Measurements from ENCODE around the gene HSD17B2.
"Not testable (repeated sequence)": the region's sequence is repeated elsewhere in the genome, so short reads cannot be mapped to it uniquely, and the experiment has no call there.

The HSD17B2 gene

GRCh38 chr16:82088483-82088882, 53.4 kb downstream of the HSD17B2 start:
- Mint-ChIP-seq H3K36me3 (ENCODE audit: low read depth) (no peaks in the 10 kb centered on the region), H3K4me3 (no peak overlapping the region), H3K27me3 (no peaks in the 10 kb centered on the region), H3K4me1 (ENCODE audit: low read depth) (no peaks in the 10 kb centered on the region), H3K27ac (no peak overlapping the region), H3K9me3 (no peaks in the 10 kb centered on the region)
- intact Hi-C loops (cut with micrococcal nuclease), result no loop called here

GRCh38 chr16:82091241-82091640, 56.2 kb downstream of the HSD17B2 start:
- H3K27ac Mint-ChIP-seq, result no peak overlapping the region
- intact Hi-C loops (cut with micrococcal nuclease), result no loop called here

GRCh38 chr16:82092711-82093110, 57.7 kb downstream of the HSD17B2 start:
- Mint-ChIP-seq H3K27me3 (no peaks in the 10 kb centered on the region), H3K9me3 (no peaks in the 10 kb centered on the region), H3K4me3 (no peak overlapping the region), H3K4me1 (ENCODE audit: low read depth) (no peaks in the 10 kb centered on the region), H3K36me3 (ENCODE audit: low read depth) (no peaks in the 10 kb centered on the region), H3K27ac (no peak overlapping the region)
- intact Hi-C loops (cut with micrococcal nuclease), result no loop called here

More at GRCh38 chr16:82091241-82091640, 56.2 kb downstream of the HSD17B2 start:
- no peaks in the 10 kb centered on the region for H3K36me3 Mint-ChIP-seq (ENCODE audit: low read depth)
- H3K4me3 Mint-ChIP-seq, result no peak overlapping the region
- H3K4me1 Mint-ChIP-seq (ENCODE audit: low read depth), result no peaks in the 10 kb centered on the region
- H3K27me3 Mint-ChIP-seq, result no peaks in the 10 kb centered on the region
- H3K9me3 Mint-ChIP-seq, result no peaks in the 10 kb centered on the region

- no peak overlapping the region for H3K4me3 Mint-ChIP-seq
- no peaks in the 10 kb centered on the region for H3K36me3 Mint-ChIP-seq (ENCODE audit: low read depth)
- no peaks in the 10 kb centered on the region for H3K27me3 Mint-ChIP-seq
- no peaks in the 10 kb centered on the region for H3K4me1 Mint-ChIP-seq (ENCODE audit: low read depth)
- intact Hi-C loops (cut with micrococcal nuclease), result no loop called here
- H3K27ac Mint-ChIP-seq, result no peak overlapping the region
- H3K9me3 Mint-ChIP-seq, result no peaks in the 10 kb centered on the region
Observed at GRCh38 chr16:82093666-82094300, 58.7 kb downstream of the HSD17B2 start.

GRCh38 chr16:82094942-82095540, 60.0 kb downstream of the HSD17B2 start:
- Mint-ChIP-seq H3K4me3 (no peak overlapping the region), H3K4me1 (ENCODE audit: low read depth) (no peaks in the 10 kb centered on the region), H3K9me3 (no peaks in the 10 kb centered on the region), H3K27me3 (peaks cover 1% of the 10 kb centered on the region), H3K27ac (no peak overlapping the region), H3K36me3 (ENCODE audit: low read depth) (no peaks in the 10 kb centered on the region)
- intact Hi-C loops (cut with micrococcal nuclease), result no loop called here

- Mint-ChIP-seq H3K9me3 (no peaks in the 10 kb centered on the region), H3K27me3 (peaks cover 1% of the 10 kb centered on the region), H3K27ac (no peak overlapping the region), H3K36me3 (ENCODE audit: low read depth) (no peaks in the 10 kb centered on the region), H3K4me3 (no peak overlapping the region), H3K4me1 (ENCODE audit: low read depth) (no peaks in the 10 kb centered on the region)
- intact Hi-C loops (cut with micrococcal nuclease), result no loop called here
Observed at GRCh38 chr16:82096641-82097040, 61.6 kb downstream of the HSD17B2 start.

GRCh38 chr16:82105107-82105506, 70.1 kb downstream of the HSD17B2 start:
- Mint-ChIP-seq H3K4me1 (ENCODE audit: low read depth) (no peaks in the 10 kb centered on the region), H3K4me3 (no peak overlapping the region), H3K36me3 (ENCODE audit: low read depth) (no peaks in the 10 kb centered on the region), H3K9me3 (no peaks in the 10 kb centered on the region), H3K27me3 (peaks cover 11% of the 10 kb centered on the region), H3K27ac (no peak overlapping the region)
- intact Hi-C loops (cut with micrococcal nuclease), result no loop called here

GRCh38 chr16:82108100-82108499, 73.0 kb downstream of the HSD17B2 start:
- Mint-ChIP-seq H3K36me3 (ENCODE audit: low read depth) (no peaks in the 10 kb centered on the region), H3K4me1 (ENCODE audit: low read depth) (no peaks in the 10 kb centered on the region), H3K27me3 (peaks cover 11% of the 10 kb centered on the region)

GRCh38 chr16:82108774-82109173, 73.7 kb downstream of the HSD17B2 start:
- peaks cover 3% of the 10 kb centered on the region for H3K4me1 Mint-ChIP-seq (ENCODE audit: low read depth)
- intact Hi-C loops (cut with micrococcal nuclease), result no loop called here
- H3K27ac Mint-ChIP-seq, result no peak overlapping the region
- peaks cover 11% of the 10 kb centered on the region for H3K27me3 Mint-ChIP-seq
- no peaks in the 10 kb centered on the region for H3K36me3 Mint-ChIP-seq (ENCODE audit: low read depth)
- no peaks in the 10 kb centered on the region for H3K9me3 Mint-ChIP-seq
- H3K4me3 Mint-ChIP-seq, result no peak overlapping the region

More at GRCh38 chr16:82108100-82108499, 73.0 kb downstream of the HSD17B2 start:
- no peak overlapping the region for H3K4me3 Mint-ChIP-seq
- H3K9me3 Mint-ChIP-seq, result no peaks in the 10 kb centered on the region
- intact Hi-C loops (cut with micrococcal nuclease), result no loop called here
- H3K27ac Mint-ChIP-seq, result no peak overlapping the region

GRCh38 chr16:82109266-82109665, 74.2 kb downstream of the HSD17B2 start:
- H3K4me3 Mint-ChIP-seq; H3K9me3 Mint-ChIP-seq; H3K36me3 Mint-ChIP-seq (ENCODE audit: low read depth); H3K27ac Mint-ChIP-seq; H3K4me1 Mint-ChIP-seq (ENCODE audit: low read depth); intact Hi-C loops (cut with micrococcal nuclease): not testable (repeated sequence)
- H3K27me3 Mint-ChIP-seq, result peaks cover 11% of the 10 kb centered on the region

GRCh38 chr16:82111944-82112343, 76.9 kb downstream of the HSD17B2 start:
- Mint-ChIP-seq H3K27ac (no peak overlapping the region), H3K4me1 (ENCODE audit: low read depth) (peaks cover 10% of the 10 kb centered on the region), H3K36me3 (ENCODE audit: low read depth) (no peaks in the 10 kb centered on the region), H3K9me3 (no peaks in the 10 kb centered on the region), H3K4me3 (no peak overlapping the region), H3K27me3 (peaks cover 7% of the 10 kb centered on the region)
- intact Hi-C loops (cut with micrococcal nuclease), result no loop called here

GRCh38 chr16:82113741-82114140, 78.7 kb downstream of the HSD17B2 start:
- intact Hi-C loops (cut with micrococcal nuclease), result no loop called here
- H3K27me3 Mint-ChIP-seq, result peaks cover 7% of the 10 kb centered on the region
- H3K4me3 Mint-ChIP-seq, result no peak overlapping the region
- no peaks in the 10 kb centered on the region for H3K9me3 Mint-ChIP-seq
- H3K4me1 Mint-ChIP-seq (ENCODE audit: low read depth), result peaks cover 10% of the 10 kb centered on the region
- H3K36me3 Mint-ChIP-seq (ENCODE audit: low read depth), result no peaks in the 10 kb centered on the region
- no peak overlapping the region for H3K27ac Mint-ChIP-seq

GRCh38 chr16:82116535-82116934, 81.5 kb downstream of the HSD17B2 start:
- intact Hi-C loops (cut with micrococcal nuclease), result no loop called here
- Mint-ChIP-seq H3K4me3 (no peak overlapping the region), H3K27me3 (peaks cover 2% of the 10 kb centered on the region), H3K27ac (no peak overlapping the region), H3K4me1 (ENCODE audit: low read depth) (peaks cover 10% of the 10 kb centered on the region), H3K9me3 (no peaks in the 10 kb centered on the region), H3K36me3 (ENCODE audit: low read depth) (no peaks in the 10 kb centered on the region)

GRCh38 chr16:82118749-82119148, 83.7 kb downstream of the HSD17B2 start:
- no peak overlapping the region for H3K27ac Mint-ChIP-seq
- no peak overlapping the region for H3K4me3 Mint-ChIP-seq
- peaks cover 2% of the 10 kb centered on the region for H3K27me3 Mint-ChIP-seq
- no peaks in the 10 kb centered on the region for H3K36me3 Mint-ChIP-seq (ENCODE audit: low read depth)
- H3K4me1 Mint-ChIP-seq (ENCODE audit: low read depth), result peaks cover 7% of the 10 kb centered on the region
- no peaks in the 10 kb centered on the region for H3K9me3 Mint-ChIP-seq
- intact Hi-C loops (cut with micrococcal nuclease), result no loop called here

GRCh38 chr16:82119405-82119804, 84.4 kb downstream of the HSD17B2 start:
- no peaks in the 10 kb centered on the region for H3K36me3 Mint-ChIP-seq (ENCODE audit: low read depth)
- H3K9me3 Mint-ChIP-seq, result no peaks in the 10 kb centered on the region
- peaks cover 2% of the 10 kb centered on the region for H3K27me3 Mint-ChIP-seq
- intact Hi-C loops (cut with micrococcal nuclease), result no loop called here
- peaks cover under 1% of the 10 kb centered on the region for H3K4me1 Mint-ChIP-seq (ENCODE audit: low read depth)
- no peak overlapping the region for H3K27ac Mint-ChIP-seq
- H3K4me3 Mint-ChIP-seq, result no peak overlapping the region

All from dendritic cell treated with granulocyte-macrophage colony-stimulating factor and Interleukin-4, amounts not matched to agents 40 ng/mL and 50 ng/mL, for 4 days (primary cell).